Stimulated activated CD8-positive, alpha-beta memory T cell treated with anti-CD3 and anti-CD28 coated beads, Interleukin-4, amount 100 ng/mL, for 24 hours (primary cell): ENCODE results near the gene CLDN6.
A peak's percentile ranks its signal among the peaks of the same experiment; 100 is the strongest.

Experiments
- DNase-seq: peaks from one replicate; pipeline ENCODE4 v3.0.0-alpha.2; 2020; ENCODE audit warnings: low read depth

CLDN6 gene

DNA sequence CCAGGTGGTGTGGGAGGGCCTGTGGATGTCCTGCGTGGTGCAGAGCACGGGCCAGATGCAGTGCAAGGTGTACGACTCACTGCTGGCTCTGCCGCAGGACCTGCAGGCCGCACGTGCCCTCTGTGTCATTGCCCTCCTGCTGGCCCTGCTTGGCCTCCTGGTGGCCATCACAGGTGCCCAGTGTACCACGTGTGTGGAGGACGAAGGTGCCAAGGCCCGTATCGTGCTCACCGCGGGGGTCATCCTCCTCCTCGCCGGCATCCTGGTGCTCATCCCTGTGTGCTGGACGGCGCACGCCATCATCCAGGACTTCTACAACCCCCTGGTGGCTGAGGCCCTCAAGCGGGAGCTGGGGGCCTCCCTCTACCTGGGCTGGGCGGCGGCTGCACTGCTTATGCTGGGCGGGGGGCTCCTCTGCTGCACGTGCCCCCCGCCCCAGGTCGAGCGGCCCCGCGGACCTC is 4.5 kb downstream of the CLDN6 start:
- DNase-seq: no peak

DNA sequence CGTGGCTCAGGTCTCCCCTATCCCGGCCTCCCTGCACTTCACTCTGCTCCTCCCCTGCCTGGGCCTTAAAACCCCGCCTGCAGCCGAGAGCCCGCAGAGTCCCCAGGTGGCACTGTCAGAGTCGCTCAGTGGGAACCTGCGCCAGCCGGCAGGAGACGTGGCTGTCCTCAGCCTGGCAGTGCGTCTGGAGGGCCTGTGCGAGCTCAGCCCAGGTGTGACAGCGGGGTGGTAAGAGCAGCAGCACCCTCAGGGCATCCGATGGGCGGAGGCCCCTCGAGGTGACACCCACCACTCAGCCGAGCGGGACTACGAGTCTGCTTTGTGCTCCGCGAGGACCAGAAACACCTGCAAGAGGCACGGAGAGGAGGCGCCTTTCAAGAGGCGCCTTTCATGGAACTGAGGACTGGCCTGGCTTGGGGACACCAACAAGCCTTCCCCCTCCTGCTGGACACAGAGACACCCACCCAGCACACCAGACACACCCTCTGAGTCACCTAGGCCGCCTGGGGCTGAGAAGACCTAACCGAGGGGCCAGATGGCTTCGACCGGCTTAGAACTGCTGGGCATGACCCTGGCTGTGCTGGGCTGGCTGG is 5.1 kb downstream of the CLDN6 start, which contains the start of gene CLDN9:
CLDN9 (plus strand) TSS at position 96 of the 593 bp plus-strand sequence; CDS start at position 536, 440 bp downstream.
- no peak for DNase-seq

GRCh38 chr16:3012246-3012645 is 5.7 kb downstream of the CLDN6 start:
- DNase-seq: no peak

GRCh38 chr16:3010510-3010909 is 7.5 kb downstream of the CLDN6 start:
- no peak for DNase-seq

DNA sequence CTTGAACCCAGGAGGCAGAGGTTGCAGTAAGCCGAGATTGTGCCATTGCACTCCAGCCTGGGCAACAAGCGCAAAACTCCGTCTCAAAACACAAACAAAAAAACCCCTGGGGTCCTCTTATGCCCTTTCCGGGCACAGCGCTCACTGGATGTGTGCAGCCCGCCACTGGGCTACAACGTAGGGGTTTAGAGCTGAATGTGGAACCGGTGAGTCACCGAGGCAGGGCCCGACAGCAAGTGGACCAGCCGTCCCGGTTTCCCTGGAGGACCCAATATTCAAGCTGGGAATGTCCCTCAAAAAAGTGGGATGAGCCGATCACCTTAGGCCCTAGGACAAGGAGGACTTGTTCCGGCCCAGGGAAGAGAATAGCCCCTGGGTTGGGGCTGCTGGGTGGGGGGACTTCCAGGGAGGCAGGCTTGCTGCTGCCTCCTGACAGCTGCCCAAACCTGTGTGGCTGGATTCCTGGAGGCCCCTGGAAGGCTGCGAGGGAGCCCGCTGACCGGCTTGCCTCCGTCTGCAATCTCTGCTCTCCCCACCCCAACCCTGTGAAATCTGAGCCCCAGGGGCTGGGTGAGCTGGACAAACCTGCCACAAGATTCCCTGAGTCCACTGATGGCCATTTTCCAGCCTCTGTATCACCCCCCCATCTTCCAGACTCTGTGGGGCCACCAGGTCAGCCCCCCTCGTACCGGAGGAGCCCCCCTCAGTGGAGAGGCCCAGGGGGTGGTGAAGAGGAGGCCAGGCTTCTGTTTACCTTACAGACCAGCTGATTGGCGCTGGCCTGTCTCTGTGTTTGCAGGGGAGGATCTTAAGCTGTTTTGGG is 8.2 kb downstream of the CLDN6 start:
- no peak for DNase-seq

DNA sequence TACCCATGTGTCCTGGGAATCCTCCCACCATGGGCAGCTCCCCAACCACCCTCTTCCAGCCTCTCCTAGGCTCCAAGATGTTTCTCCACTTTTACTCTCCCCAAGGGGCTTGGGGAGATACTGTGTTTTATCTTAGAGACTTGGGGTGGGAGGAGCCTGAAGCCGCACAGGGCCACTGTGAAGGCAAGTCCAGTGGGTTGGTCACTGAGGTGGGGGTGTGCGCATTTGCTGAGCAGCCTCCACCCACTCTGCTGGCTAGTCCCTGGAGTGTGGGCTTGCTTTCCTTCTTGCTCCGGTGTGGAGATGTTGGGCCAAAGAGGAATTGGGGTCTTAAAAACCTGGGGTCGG is 9.3 kb downstream of the CLDN6 start:
- no peak for DNase-seq

- no peak for DNase-seq
These were observed 9.9 kb downstream of the CLDN6 start for GRCh38 chr16:3007957-3008689.

DNA sequence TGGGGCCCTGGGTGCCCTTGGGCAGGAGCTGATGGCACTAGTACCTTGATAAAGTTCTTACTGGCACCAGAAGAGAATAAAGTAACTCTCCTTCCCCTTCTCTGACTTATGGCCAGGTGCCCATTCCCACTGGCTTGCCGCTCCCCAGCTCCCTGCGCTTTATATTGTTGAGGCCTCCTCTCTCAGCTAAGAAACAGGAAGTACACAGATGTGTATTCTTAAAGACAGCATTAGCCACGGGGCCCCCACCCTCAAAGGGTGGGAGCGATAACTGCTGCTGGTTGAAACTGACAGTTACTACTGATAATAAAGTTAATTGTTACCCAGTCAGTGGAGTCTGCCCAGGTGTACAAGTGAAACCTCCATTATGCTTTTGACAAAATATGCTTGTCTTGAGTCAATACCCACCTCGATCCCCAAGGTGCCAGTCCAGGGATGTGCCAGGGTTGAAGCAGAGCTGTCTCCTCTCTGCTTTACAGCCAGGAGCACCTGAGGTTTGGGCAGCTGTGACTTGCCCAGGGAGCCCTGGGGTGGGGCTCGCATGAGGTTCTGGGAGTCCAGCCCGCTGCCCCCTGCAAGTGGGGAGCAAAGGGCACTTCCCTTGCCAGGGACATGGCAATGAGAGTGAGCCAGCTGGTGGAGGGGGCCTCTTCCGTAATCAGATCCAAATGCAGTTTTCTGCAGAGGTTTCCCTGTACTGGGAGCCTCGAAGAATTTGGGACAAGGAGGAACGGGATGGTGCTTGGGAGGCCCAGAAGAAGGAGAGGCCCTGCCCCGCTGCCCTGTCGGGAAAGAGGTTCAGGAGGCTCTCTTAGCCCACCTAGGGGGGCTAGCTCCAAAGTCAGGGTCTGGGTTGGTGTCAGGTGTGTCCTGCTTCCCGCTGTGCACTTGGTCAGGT is 10.7 kb downstream of the CLDN6 start:
- DNase-seq: no peak

- no peak for DNase-seq
These were observed 13.2 kb downstream of the CLDN6 start for GRCh38 chr16:3004781-3005284.

DNA sequence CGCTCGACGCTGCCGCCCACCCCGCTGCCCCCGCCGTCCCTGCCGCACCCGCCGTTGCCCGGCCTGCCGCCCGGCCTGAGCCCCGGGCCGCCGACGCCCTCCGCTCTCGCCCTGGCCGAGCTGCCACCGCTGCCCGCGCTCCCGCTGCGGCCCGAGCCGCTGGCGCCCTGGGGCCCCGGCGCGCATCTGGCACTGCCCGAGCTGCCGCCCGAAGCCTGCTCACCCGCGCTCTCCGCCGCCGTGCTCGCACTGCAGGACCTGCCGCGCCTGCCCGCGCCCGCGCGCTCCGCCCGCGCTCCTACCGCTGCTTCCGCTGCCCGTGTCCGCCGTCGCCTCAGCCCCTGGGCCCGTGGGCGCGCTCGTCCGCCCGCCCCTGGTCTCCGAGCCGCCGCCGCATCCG is 13.7 kb downstream of the CLDN6 start:
- no peak for DNase-seq

DNA sequence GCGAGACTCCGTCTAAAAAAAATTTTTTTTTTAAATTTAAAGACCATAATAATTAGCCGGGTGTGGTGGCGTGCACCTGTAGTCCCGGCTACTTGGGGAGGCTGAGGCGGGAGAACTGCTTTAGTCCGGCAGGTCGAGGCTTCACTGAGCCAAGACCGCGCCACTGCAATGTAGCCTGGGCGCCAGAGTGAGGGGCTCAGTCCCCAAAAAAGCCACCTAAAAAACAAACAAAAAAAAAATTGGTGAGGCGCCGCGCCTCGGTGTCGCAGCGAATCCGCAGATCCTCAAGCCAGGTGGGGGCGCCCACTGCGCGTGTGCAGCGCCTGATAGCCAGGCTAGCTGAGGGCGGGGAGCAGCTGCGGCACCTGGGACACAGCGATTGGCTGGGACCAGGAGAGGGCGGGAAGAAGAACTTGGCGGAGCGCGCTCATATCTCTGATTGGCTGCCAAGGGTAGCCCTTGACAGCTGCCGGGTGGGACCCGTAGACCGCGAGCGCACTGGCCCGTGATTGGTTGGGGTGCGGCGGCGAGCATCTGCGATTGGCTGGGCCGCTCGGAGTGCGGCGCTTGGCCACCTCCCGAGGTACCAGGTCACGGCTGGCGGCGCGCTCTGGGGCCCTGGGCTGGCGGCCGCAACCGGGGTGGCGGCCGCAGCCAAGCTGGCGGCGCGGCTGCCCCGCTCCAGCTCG is 14.3 kb downstream of the CLDN6 start:
- DNase-seq: peak; percentile 92

GRCh38 chr16:3001316-3001715 is 16.7 kb downstream of the CLDN6 start:
- DNase-seq: no peak

- no peak for DNase-seq
These were observed 17.4 kb downstream of the CLDN6 start for GRCh38 chr16:3000540-3000939.

DNA sequence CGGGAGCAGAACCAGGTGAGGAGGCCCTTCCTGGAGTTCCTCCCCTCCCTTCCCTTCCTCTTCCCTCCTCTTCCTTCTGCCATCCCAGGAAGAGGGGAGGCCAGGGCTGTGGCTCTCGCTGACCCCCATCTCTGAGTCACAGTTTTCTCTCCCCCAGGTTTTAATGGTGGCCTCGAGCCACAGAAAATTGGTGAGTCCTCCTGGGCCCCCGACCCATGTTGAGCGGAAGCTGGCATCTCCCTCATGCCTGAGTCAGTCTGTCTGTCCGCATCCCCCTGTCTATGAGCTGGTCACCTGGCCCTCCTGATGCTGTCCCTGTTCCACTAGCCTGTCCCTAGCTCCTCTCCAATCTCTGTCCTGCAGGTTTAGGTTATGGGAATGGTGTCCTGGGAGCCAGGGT is 18.1 kb downstream of the CLDN6 start:
- no peak for DNase-seq

GRCh38 chr16:2996298-2996697 is 21.7 kb downstream of the CLDN6 start:
- no peak for DNase-seq

GRCh38 chr16:2992383-2993081 is 25.5 kb downstream of the CLDN6 start:
- DNase-seq: no peak

- no peak for DNase-seq
These were observed 26.3 kb downstream of the CLDN6 start for GRCh38 chr16:2991566-2992261.

DNA sequence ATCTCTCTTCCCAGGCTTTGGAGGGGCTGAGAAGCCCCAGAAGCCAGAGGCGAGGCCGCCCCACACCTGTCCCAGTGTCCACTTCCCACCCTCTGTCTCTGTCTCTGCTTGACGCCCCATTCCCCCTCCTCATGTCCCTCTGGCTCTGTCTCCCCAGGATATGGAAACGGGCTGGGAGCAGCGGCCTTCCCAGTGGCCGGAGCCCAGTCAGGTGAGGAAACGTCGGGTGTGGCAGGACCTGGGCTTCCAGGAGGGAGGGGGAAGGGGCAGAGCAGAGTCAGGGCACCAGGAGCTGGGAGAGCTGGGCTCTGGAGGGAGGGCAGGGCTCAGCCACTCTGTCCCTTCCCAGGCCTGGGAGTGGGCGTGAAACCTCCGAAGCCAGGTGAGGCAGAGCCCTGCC is 27.1 kb downstream of the CLDN6 start:
- DNase-seq: no peak

GRCh38 chr16:2988590-2989099 is 29.3 kb downstream of the CLDN6 start:
- DNase-seq: no peak

DNA sequence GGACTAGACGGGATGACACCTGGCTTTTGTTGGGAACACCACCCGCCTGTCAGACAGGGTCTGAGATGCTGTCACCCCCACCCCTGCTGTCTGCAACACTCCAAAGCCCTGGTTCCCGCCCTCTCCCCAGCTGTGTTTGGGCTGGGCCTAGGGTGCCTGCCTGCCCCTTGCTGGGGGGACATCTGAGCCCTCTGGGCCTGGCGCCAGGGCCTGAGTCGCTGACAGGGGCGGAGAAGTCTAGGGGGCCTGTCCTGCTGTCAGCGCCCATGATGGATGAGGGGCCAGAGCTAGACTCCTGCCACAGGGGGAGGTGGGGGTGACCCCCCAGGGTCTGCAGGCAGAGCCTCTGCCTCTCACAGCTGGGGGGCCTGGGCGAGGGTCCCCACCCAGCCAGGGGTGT is 30.1 kb downstream of the CLDN6 start:
- DNase-seq: no peak
